Activated CD4-positive, alpha-beta T cell treated with anti-CD3 and anti-CD28 coated beads, Interleukin-2, amount 50 U/mL, for 48 hours (primary cell): ENCODE data around the gene TMEM204.

Experiments
- DNase-seq, 2 experiments: peaks; one replicate each; pipeline ENCODE4 v3.0.0-alpha.2; 2020

Gene TMEM204

DNA sequence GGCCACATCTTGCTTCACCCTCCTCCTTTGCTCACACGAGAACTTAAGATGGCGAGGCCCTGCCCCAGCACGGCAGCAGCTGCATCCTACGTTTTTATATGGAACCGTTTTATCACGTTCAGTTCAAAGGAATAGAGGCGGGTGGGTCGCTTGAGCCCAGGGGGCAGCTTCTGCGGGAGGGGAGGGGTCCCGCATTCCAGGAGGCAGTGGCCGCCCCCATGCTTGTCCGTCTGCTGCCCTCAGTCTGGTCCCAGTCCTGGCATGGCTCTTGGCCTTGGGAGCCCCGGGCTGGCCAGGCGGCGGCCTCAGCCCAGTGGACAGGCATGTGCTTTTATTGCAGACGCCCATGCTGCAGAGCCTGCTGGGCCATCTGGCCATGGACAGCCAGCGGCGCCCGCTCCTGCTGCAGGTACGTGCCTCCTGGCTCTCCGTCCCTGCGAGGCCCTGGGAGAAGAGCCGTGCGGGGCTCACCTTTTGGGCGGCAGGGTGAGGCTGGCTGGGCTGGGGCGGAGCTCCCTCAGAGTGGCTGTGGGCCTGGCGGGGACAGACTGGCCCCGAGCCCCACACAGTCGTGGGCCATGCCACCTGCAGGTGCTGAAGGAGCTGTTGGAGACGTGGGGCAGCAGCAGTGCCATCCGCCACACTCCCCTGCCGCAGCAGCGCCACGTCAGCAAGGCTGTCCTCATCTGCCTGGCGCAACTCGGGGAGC is 33.6 kb upstream of the TMEM204 start:
- no peak for DNase-seq

DNA sequence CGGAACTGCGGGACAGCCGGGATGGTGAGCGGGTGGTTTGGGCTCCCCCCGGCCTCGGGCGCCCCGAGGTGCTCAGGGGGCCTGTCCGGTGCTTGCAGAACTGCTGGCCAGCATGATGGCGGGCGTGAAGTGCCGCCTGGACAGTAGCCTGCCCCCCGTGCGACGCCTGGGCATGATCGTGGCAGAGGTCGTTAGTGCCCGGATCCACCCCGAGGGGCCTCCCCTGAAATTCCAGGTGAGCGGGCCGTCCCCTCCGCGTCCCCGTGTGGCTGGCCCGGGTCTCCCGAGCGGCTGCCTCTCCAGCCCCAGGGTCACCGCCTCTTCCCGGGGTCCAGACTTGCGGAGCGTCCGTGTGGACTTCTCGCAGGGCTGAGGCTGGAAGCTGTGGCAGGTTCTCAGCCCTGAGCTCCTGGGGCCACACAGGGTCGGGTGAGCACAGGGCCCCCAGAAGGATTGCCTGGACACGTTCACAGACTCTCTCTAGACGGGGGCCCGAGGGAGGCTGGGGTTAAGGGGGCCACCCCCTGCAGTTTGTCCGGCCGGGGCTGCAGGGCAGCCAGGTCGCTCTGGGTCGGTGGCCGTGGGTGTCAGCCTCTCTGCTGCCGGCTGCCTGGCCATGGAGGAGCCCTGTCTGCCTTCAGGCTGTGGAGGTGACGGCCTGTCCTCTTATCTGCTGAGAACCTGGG is 32.9 kb upstream of the TMEM204 start:
- no peak for DNase-seq

DNA sequence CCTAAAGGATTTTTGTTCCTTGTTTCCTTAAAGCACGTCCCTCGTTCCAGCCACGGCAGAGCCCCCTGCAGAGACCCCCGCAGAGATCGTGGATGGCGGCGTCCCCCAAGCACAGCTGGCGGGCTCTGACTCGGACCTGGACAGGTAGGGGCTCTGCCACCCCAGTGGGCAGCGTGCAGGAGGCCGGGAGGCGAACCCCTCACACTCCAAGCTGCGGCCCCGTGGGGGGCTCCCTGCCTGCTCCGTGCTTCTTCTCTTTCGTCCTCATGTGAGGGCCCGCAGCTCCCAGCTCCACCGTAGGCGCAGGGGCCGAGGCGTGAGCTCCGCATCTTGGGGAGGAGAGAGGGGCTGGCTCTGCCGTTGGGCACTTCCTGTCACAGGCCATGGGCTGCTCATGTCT is 31.8 kb upstream of the TMEM204 start:
- DNase-seq = no peak

DNA sequence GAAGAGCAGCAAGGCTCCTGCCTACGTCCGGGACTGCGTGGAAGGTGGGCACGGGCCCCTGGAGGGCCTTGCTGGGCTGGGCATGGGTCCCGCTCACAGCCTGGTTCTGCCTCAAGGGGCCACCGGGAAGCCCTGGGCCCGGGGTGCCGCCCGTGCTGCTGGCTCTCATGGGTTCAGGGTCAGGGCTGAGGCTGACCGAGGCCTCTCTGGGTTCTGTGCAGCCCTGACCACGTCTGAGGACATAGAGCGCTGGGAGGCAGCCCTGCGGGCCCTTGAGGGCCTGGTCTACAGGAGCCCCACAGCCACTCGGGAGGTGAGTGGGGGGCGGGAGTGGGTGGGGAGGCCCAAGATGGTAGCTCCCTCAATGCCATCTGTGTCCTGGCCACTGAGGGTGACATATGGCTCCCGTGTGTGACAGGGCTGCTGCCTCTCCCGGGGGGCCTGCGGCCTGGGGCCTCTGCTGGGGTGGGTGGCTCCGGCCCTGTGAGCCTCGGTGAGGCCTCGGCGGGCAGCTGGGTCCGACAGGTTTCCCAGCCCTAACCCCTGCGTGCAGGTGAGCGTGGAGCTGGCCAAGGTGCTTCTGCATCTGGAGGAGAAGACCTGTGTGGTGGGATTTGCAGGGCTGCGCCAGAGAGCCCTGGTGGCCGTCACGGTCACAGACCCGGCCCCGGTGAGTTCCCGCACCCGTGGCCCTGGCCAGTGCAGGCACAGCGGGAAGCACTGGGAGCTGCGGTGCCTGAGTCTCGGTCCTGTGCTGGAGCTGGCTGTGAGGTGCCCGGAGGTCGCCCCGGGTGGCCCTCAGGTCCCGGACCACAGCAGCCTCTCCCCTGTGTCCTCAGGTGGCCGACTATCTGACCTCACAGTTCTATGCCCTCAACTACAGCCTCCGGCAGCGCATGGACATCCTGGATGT is 31.1 kb upstream of the TMEM204 start:
- no peak for DNase-seq

DNA sequence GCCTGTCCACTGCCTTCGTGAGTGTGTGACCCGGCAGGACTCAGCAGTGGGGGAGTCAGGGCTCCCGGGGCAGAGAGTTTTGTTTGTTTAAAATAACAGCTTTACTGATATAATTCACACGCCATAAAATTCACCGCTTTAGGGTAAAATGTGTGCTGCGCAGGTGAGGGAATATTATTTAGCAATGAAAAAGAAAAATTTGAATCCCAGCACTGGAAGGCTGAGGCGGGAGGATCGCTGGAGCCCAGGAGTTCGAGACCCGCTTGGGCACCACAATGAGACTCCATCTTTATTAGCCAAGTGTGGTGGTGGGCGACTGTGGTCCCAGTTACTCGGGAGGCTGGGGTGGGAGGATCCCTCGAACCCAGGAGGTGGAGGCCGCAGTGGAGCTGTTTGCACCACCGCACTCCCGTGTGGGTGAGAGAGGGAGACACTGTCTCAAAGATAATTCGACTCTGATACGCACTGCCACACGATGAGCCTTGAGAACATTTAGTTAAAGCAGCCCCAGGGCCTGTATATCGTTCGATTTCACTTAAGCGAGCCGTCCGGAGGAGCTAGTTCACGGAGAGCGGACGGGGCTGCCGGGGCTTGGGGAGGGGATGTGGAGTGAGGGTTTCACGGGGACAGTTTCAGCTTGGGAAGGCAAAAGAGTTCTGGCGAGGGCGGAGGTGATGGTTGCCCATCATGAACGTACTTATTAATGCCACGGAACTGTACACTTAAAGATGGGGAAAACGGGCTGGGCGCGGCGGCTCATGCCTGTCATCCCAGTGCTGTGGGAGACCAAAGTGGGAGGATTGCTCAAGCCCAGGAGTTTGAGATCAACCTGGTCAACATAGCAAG is 30.1 kb upstream of the TMEM204 start:
- DNase-seq = no peak

DNA sequence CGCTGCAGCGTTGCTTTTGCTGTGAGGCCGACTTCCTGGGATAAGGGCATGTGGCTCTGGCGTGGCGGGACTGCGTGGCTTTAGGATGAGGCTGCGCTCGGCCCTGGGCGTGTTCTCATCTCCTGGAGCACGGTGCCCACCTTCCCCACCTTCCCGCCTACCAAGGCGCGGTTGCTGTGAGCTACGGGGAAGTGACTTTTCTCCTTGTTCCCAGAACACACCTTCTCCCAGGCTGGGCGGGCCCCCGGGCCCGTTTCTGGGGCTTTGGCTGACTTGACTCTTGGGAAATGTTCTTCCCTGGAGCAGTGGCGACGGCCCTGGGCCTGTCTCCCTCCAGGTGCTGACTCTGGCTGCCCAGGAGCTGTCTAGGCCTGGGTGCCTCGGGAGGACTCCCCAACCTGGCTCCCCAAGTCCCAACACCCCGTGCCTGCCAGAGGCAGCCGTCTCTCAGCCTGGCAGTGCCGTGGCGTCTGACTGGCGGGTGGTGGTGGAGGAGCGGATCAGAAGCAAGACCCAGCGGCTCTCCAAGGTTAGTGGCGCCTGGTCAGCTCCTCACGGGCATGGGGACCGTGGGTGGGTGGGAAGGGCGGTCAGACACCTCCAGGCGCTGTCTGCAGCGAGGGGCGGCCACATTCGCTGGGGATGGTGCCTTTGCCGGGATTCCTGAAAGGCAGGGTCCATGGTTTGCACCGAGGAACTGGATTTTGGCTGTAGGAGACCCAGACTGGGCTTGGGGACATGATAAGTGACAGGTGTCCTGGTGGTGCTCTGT is 28.2 kb upstream of the TMEM204 start:
- no peak for DNase-seq

DNA sequence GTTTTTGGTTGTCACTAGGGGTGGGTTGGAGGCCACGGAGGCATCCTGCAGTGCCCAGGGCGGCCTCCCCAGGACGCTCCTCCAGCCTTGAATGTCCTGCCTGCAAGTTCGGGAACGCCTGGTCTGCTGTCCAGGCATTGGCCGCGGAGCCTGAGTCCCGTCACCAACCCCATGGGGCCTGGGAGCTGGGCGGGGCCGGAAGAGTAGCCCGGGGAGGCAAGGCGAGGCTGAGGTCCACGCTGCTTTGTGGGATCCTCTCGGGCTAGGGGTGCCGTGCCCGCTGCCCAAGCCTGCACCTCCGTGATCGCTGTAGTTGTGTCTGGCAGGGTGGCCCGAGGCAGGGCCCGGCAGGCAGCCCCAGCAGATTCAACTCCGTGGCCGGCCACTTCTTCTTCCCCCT is 27.6 kb upstream of the TMEM204 start:
- no peak for DNase-seq

DNA sequence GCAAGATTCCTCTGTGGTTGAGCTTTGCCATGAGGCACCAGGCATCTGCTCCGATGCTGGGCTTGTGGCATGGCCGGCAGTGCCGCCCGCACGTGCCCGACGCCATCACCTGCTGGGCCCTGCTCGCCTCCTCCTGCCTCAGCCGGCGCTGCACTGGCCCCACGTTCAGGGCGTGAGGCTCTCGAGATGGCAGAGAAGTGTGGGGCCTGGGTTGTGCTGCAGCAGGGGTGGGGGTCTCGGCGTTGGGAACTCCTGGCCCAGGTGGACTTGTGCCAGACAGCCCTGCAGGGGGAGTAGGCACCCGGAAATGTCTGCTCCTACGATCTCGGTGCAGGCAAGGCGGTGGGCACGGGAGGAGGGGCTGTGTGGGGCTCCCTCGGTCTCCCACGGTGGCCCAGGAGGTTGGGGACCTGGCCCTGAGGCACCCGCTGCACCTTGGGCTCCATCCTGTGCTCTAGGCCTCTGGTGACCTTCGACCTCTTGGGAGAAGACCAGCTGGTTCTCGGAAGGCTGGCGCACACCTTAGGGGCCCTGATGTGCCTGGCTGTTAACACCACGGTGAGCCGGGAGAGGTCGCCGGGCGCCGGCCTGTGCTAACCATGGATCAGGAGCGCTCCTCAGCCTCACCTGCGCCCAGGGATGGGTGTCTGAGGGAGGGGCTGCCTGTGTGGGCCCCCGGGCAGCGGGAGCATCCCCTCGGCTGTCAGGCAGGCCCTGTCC is 26.8 kb upstream of the TMEM204 start:
- no peak for DNase-seq

DNA sequence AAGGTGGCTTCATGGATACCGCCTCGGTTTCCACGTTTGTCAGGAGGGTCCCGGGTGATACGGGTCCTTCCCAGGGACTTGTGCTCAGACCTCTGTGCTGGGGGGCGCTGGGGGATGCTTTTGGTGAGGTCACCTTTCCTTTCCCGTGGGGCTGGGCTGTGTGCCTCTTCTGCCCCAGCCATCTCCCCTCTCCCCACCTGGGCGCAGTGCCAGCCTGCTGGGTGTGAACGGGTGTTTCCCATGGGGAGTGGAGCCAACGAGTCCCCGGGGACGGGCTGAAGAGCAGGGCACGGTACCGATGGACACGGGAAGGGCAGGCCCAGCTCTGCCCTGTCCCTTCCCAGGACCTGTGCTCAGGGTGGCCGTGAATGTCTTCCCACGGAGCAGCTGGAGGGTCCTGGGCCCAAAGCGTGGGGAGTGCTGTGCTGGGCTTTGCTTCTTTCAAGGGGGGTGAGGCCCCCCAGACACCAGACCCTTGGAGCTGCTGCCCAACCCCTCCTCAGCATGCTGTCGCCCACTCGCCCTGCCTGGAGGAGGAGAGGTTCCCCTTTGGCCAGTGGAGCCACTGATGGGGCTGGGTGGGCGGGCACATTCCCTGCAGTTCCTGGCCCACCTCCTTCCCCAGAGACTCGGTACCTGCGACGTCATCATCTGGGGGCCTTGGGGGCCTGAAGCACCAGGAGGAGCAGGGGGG is 24.8 kb upstream of the TMEM204 start:
- no peak for DNase-seq

DNA sequence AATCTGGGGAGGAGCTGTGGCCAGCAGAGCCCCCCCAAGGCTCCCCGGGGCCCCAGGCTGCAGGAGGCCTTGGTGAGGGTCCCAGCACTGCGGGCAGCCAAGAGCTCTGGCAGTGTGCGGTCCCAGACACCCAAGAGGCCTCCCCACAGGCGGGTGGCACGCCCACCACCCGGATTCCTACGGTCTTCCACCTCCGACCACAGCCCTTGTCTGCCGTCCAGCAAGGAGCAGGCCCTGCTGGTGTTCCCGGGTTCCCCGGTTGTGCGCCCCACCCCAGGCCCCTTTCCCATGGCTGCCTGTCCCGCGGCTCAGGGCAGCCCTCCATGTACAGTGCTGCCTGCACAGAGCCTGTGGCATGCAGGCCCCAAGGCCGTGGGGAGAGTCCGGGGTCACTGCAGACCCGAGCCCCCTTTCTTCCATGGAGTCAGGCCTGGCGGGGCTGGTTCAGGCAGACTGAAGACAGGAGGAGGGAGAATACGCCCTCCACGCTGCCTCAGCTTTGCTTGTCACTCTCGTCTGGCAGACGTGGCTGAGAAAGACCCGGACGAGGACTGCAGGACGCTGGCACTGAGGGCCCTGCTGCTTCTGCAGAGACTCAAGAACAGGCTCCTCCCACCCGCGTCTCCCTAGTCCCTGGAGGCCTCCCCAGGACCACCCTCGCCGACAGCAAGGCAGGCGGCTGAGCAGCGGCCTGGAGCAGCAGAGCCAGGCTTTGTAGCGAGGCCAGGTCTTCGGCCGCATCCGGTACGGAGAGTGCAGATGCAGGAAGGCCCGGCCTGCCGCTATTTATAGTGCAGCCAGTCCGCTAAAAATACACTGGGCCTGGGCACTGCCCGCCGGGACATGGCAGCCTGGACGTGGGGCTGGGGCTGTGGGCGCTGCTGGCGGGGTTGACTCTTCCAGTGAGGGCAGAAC is 23.9 kb upstream of the TMEM204 start:
- DNase-seq = no peak

DNA sequence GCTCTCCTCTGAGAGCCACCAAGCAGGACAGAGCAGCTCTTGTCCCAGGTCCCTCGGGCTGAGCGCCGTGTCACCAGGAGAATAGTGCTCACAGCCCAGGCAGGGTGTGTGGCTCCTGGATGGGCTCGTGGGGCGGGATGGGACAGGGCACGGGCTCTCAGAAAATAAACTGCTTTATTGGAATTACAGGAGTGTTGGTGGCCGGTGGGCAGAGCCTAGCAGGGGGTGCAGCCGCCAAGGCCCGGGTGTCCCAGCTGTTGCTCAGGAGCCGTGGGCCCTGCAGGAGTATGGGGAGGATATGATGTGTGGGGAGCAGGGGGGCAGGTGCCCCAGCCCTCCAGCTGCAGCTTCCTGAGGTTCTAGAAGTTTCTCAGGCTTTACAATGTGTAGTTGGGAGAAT is 23.2 kb upstream of the TMEM204 start:
- no peak for DNase-seq

DNA sequence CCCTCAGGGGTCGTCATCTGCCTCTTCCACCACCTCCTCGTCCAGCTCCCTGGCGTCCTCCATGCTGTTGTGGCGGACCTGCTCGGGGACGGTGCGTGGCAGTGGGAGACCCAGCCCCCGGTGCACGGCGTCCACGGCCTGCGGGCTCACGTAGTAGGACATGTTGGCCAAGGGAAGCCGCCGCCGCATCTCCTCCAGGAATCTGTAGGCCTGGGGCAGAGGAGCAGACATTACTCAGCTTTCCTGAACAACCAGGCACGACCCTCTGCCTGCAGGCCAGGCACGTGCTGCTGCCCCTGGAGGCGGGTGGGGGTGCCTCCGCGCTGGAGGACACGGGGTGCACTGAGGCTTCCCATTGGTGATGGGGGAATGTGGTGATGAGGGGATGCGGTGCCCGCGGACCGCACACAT is 22.5 kb upstream of the TMEM204 start:
- no peak for DNase-seq

DNA sequence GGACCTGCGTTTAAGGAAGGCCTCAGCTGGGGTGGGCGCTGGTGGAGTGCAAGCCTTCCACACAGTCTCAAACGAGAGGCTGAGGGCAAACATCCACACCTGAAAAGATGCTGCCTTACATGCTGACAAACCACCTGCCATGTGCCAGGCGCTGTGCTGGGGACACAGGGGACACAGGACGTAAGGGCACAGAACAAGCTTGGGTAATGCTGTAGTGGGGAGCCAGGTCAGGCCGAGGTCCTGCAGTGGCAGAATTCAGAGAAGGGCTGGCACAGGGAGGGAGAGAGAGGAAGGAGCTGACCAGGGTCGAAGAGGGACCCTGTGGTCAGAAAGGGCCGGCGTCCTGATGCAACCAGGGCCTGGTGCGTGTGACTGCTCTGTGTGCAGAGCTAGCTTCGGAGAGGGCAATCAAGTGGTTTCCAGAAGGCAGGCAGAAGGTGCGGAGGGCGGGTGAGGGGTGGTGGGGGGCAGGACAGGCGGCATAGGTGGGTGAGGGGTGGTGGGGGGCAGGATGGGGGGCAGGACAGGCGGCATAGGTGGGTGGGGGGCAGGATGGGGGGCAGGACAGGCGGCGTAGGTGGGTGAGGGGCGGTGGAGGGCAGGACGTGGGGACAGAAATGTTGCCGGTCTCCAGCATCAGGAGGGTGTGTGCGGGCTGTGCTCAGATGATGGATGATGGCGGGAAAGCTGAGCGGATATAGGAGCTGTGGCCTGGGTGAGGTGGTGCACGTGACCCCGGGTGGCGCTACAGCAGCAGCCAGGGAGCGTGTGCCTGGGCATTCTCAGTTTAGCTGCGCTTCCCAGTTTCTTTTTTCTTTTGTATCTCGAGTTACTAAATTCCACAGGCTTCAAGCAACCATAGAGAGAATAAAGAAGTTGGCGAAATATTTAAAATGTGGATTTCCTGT is 21.6 kb upstream of the TMEM204 start:
- no peak for DNase-seq

DNA sequence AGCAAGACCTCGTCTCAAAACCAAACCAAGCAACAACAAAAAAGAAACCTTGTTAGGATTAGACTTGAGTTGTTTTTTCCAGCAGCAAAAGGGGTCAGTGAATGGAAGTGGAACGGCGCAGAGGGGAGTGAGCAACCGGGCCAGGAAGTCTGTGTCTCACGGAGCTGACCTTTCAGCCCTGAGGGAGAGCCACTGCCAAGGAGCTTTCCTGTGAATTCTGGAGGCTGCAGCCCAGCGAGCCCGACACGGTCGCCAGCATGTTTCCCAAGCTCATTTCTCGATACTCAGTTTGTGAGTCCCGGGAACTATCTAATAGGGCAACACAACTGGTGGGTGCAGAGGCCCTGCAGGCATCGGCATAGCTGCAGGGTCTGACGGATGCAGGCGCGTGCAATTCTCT is 20.7 kb upstream of the TMEM204 start:
- no peak for DNase-seq

DNA sequence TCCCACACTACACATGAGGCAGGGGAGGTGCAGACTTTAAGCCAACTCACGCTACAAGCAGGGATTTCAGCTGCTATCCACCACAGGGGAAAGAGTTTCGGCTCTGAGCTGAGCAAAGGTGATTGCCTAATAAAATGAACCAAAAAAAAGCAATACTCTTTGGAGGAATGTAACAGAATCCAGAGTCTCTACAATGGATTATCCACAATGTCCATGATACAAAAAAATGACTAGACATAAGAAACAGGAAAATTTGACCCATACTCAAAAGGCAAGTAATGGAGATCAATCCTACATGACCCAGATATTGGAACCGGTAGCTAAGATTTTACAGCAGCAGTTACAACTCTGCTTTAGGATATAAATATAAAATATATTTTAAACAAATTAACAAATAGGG is 19.0 kb upstream of the TMEM204 start:
- DNase-seq = no peak

DNA sequence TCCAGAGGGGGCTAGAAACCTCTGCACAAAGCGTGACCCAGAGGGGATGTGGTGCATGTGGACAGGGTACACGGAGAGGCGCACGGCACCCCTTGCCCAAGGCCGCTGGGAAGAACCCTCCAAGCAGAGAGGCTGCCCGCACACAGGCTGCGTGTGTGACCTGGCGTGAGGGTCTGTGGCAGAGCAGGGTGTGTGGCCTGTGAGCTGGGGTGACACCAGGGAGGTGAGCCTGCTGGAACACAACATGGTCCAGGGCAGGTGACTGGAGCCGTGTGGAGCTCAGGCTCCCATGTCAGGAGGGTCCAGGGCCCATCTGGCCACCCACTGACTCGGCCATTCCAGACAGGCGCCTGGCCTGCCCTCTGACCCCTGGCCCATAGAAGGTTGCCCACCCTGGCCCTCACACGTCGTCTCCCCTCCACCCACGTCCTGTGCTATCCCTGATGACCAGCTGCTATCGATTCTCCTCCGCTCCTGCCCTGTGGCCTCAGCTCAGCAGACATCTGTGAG is 14.8 kb upstream of the TMEM204 start:
- DNase-seq = no peak

DNA sequence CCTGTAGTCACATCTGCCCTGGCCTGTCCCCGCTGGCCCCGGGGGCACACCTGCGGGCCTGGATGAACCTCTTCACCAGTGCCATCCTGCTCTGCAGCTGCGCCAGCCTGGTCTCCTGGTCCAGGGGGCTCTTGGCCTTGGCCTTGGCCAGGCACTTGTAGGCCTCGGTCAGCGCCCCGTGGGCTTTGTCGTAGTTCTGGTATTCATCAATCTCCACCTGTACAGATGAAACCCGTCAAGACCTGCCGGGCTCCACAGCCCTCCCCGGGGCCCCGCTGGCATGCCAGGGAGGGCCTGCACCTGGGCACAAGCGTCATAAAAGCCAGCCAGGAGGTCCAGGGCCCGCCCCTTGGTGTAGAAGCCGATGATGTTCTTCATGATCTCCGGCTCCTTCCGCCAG is 13.6 kb upstream of the TMEM204 start:
- no peak for DNase-seq

DNA sequence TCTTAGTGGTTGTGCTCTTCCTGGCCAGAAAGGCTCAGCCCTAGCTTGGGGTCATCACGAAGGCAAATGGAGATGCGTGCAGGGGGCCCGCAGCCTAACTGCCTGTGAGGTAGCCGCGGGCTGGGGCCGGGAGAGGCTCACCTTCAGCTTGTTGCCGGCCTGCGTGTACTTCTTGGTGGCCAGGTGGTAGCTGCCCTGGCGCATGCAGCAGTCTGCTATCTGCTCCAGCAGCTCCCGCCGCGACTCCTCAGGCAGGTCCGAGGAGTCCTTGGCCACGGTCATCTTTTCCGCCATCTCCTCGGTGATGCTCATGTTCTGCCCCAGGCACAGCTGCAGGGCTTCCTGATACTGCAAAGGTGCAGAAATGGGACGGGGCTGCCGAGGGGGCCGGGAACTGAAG is 13.0 kb upstream of the TMEM204 start:
- DNase-seq = no peak
